Lung (tissue), 12 donors: ENCODE measurements around the gene FBLN1. TPM values are rescaled to one million over a fixed set of nuclear protein-coding genes. Genes with fewer than 3 reads are reported as not detected.

Experiments
- ATAC-seq: fragments of 200-7000 bp; cut with Tn5 transposase; one replicate; pipeline ENCODE4 v1.9.1; 2020; ENCODE audit warnings: moderate number of reproducible peaks; ENCODE audit not compliant: insufficient read depth, low FRiP score
- DNase-seq, 3 donors: peaks; one replicate each; pipeline ENCODE4 v3.0.0-alpha.2; 2013 to 2017
- H3K27ac ChIP-seq, 2 donors: one replicate each; pipeline ENCODE4 v1.5.1; 2013; ENCODE audit warnings: mild to moderate bottlenecking in 2 of 2, moderate library complexity in 2 of 2, control low read depth in 1 of 2, inconsistent platforms in 1 of 2, low read depth in 1 of 2, low read length in 1 of 2
- H3K27me3 ChIP-seq, 3 donors: one replicate each; pipeline ENCODE4 v1.5.1; 2013; ENCODE audit warnings: low read length in 2 of 3; ENCODE audit not compliant: control insufficient read depth in 3 of 3, insufficient read depth in 3 of 3
- H3K36me3 ChIP-seq, 4 donors: one replicate each; pipeline ENCODE4 v1.5.1; 2013; ENCODE audit warnings: low read length in 4 of 4, mild to moderate bottlenecking in 1 of 4, moderate library complexity in 1 of 4; ENCODE audit not compliant: control insufficient read depth in 4 of 4, insufficient read depth in 4 of 4
- H3K4me1 ChIP-seq, 5 donors: one replicate each; pipeline ENCODE4 v1.5.1; 2013; ENCODE audit warnings: low read length in 5 of 5, mild to moderate bottlenecking in 2 of 5, moderate library complexity in 1 of 5; ENCODE audit not compliant: control insufficient read depth in 5 of 5, insufficient read depth in 5 of 5
- H3K4me3 ChIP-seq: one replicate; pipeline ENCODE4 v1.5.1; 2013; ENCODE audit warnings: mild to moderate bottlenecking, control low read depth, moderate library complexity
- H3K9ac ChIP-seq, 2 donors: one replicate each; pipeline ENCODE4 v1.5.1; 2013; ENCODE audit warnings: low read length in 2 of 2, control low read depth in 1 of 2; ENCODE audit not compliant: insufficient read depth in 1 of 2
- H3K9me3 ChIP-seq, 4 donors: one replicate each; pipeline ENCODE4 v1.5.1; 2013; ENCODE audit warnings: low read length in 3 of 4, mild to moderate bottlenecking in 1 of 4, moderate library complexity in 1 of 4; ENCODE audit not compliant: control insufficient read depth in 4 of 4, insufficient read depth in 3 of 4
- CTCF ChIP-seq: IDR thresholded peaks from 2 replicates; pipeline ENCODE4 v1.5.1; 2012; ENCODE audit warnings: mild to moderate bottlenecking; ENCODE audit errors: control extremely low read depth, extremely low read depth
- WGBS, 2 donors: extraction: QIAGEN DNeasy Blood & Tissue Kit; methylation state at CpG; one replicate each; pipeline ENCODE4 v1.1.7; 2013; 5-methylcytosine and 5-hydroxymethylcytosine counted together
- polyA plus RNA-seq, 2 donors: library from polyadenylated mRNA; stranded (reverse); fragments of 200-250 nt; gene quantifications; one replicate each; pipeline ENCODE4 v1.2.1, GENCODE V29; 2013
- total RNA-seq, 2 donors: library from RNA; depleted of rRNA in 1 of 2; stranded (reverse); fragments of >200 nt in 1 of 2; gene quantifications; one replicate each; pipeline ENCODE4 v1.2.1, GENCODE V29; 2014 to 2021
- donor health status: control.
- donor health status: control.
- donor health status: Bipolar disorder and iron deficiency.
- donor health status: healthy.
- donor health status: DM: yes; HTN: yes; CAD: no.

FBLN1 gene
- total and polyA plus RNA-seq, 4 donors = 82.7 to 357 (median 233) TPM

- peaks cover 0 to 13% (median 4%) of the 10 kb centered on the region in 4 donors for H3K36me3 ChIP-seq
- H3K9me3 ChIP-seq = peaks cover 0 to 2% (median 0%) of the 10 kb centered on the region in 4 donors
- ATAC-seq = no peak
- H3K27me3 ChIP-seq = no peaks in the 10 kb centered on the region
- peak overlapping the region; percentile 34 to 48 for H3K27ac ChIP-seq
- peaks cover 0 to 55% (median 13%) of the 10 kb centered on the region in 5 donors for H3K4me1 ChIP-seq
- TF ChIP-seq CTCF = no peak
- peak overlapping the region; percentile 55 to 68 for H3K9ac ChIP-seq
- DNase-seq = peak in 1 of 3 donors; percentile 23
- WGBS, 2 donors = 21 to 23% methylated on average over 39 to 53 of the region's 53 CpGs
- peak overlapping the region; percentile 27 for H3K4me3 ChIP-seq
Observed at GRCh38 chr22:45503050-45503815, 550 bp downstream of the FBLN1 start.

GRCh38 chr22:45503816-45504372, 1.2 kb downstream of the FBLN1 start:
- Histone ChIP-seq H3K36me3 (peaks cover 0 to 17% (median 6%) of the 10 kb centered on the region in 4 donors), H3K9me3 (peaks cover 0 to 2% (median 0%) of the 10 kb centered on the region in 4 donors), H3K4me1 (peaks cover 0 to 54% (median 14%) of the 10 kb centered on the region in 5 donors), H3K27me3 (no peaks in the 10 kb centered on the region), H3K27ac (peak overlapping the region; percentile 14 to 44), H3K4me3 (peak overlapping the region; percentile 25), H3K9ac (peak overlapping the region; percentile 55 to 68)
- 67% methylated on average over 15 of the region's 15 CpGs for WGBS, 2 donors
- no peak for TF ChIP-seq CTCF
- ATAC-seq (no peak), DNase-seq (peak; percentile 51 to 55 (median 53))

GRCh38 chr22:45504373-45505341, 2.0 kb downstream of the FBLN1 start:
- no peak overlapping the region for H3K27ac ChIP-seq
- peaks cover 0 to 24% (median 8%) of the 10 kb centered on the region in 4 donors for H3K36me3 ChIP-seq
- ATAC-seq (no peak), DNase-seq (peak; percentile 76 to 79 (median 79))
- H3K4me1 ChIP-seq = peaks cover 0 to 52% (median 13%) of the 10 kb centered on the region in 5 donors
- TF ChIP-seq CTCF = no peak
- WGBS, 2 donors = 31 to 38% methylated on average over 31 of the region's 31 CpGs
- peaks cover 0 to 2% (median 0%) of the 10 kb centered on the region in 4 donors for H3K9me3 ChIP-seq
- H3K27me3 ChIP-seq = no peaks in the 10 kb centered on the region
- peak overlapping the region; percentile 2 to 70 for H3K9ac ChIP-seq
- H3K4me3 ChIP-seq = peak overlapping the region; percentile 25
